NCI-H748 treated with DMSO at 0.1 percent for 48 hours (cell line): ENCODE data around the gene LRRC41.
A peak's percentile ranks its signal among the peaks of the same experiment; 100 is the strongest.
"Not testable (repeated sequence)": the region's sequence is repeated elsewhere in the genome, so short reads cannot be mapped to it uniquely, and the experiment has no call there.

Experiments used
- DNase-seq: peaks from one replicate; lab custom pipeline; 2025; lab: John Stamatoyannopoulos, UW

The LRRC41 gene

GRCh38 chr1:46285730-46286477 lies 17.5 kb downstream of the LRRC41 start:
- DNase-seq, result no peak

GRCh38 chr1:46284597-46285564 lies 18.5 kb downstream of the LRRC41 start:
- DNase-seq, result no peak

GRCh38 chr1:46284058-46284457 lies 19.4 kb downstream of the LRRC41 start:
- DNase-seq, result no peak

GRCh38 chr1:46281021-46281420 lies 22.4 kb downstream of the LRRC41 start:
- no peak for DNase-seq

GRCh38 chr1:46280092-46280491 lies 23.3 kb downstream of the LRRC41 start:
- no peak for DNase-seq

GRCh38 chr1:46278807-46279206 lies 24.6 kb downstream of the LRRC41 start:
- no peak for DNase-seq

GRCh38 chr1:46277658-46278373 lies 25.6 kb downstream of the LRRC41 start:
- DNase-seq, result no peak

GRCh38 chr1:46275030-46275337 lies 28.4 kb downstream of the LRRC41 start:
- DNase-seq, result no peak

- DNase-seq, result no peak
These were observed 29.0 kb downstream of the LRRC41 start for GRCh38 chr1:46274225-46275029.

- DNase-seq, result no peak
These were observed 34.8 kb downstream of the LRRC41 start for GRCh38 chr1:46268578-46268977.

GRCh38 chr1:46263146-46263545 lies 40.3 kb downstream of the LRRC41 start:
- DNase-seq, result no peak

- no peak for DNase-seq
These were observed 40.9 kb downstream of the LRRC41 start for GRCh38 chr1:46262508-46262907.

- DNase-seq, result no peak
These were observed 46.9 kb downstream of the LRRC41 start for GRCh38 chr1:46256523-46256922.

GRCh38 chr1:46254668-46255067 lies 48.7 kb downstream of the LRRC41 start:
- no peak for DNase-seq

- DNase-seq, result peak; percentile 44
These were observed 55.1 kb downstream of the LRRC41 start for GRCh38 chr1:46248122-46248920.

GRCh38 chr1:46247436-46248121 lies 55.8 kb downstream of the LRRC41 start, which contains the start of gene RAD54L:
RAD54L (plus strand) TSS chr1:46247763; CDS start chr1:46248406, 643 bp downstream.
- DNase-seq, result peak; percentile 96

- DNase-seq, result no peak
These were observed 56.6 kb downstream of the LRRC41 start for GRCh38 chr1:46246548-46247435.

GRCh38 chr1:46246136-46246535 lies 57.3 kb downstream of the LRRC41 start:
- DNase-seq, result not testable (repeated sequence)
